ENCODE data around the gene RAB5B. TPM values are rescaled to one million over a fixed set of nuclear protein-coding genes. Genes with fewer than 3 reads are reported as not detected.
"Not testable (repeated sequence)": the region's sequence is repeated elsewhere in the genome, so short reads cannot be mapped to it uniquely, and the experiment has no call there.

Gene RAB5B
- total and polyA plus RNA-seq, 11 donors = 57.5 to 135 (median 112) TPM

- ATAC-seq = no peak
Measured at GRCh38 chr12:55982319-55982936, 8.6 kb downstream of the RAB5B start.

GRCh38 chr12:55983232-55983842, 9.5 kb downstream of the RAB5B start:
- DNase-seq (no peak), ATAC-seq (peak in 2 of 4 donors; percentile 41)
- WGBS, 4 donors = 61 to 74% (median 68%) methylated on average over 4 of the region's 4 CpGs
- intact Hi-C loops (cut with DNase I) = no loop called here
- peaks cover 0 to 18% (median 0%) of the 10 kb centered on the region in 12 donors for H3K4me1 ChIP-seq
- H3K9me3 ChIP-seq = no peaks in the 10 kb centered on the region
- no peak overlapping the region for H3K4me3 ChIP-seq
- no peak for TF ChIP-seq POLR2A (IDR thresholded peaks at IDR 0.05)
- TF ChIP-seq, protein P1, sequence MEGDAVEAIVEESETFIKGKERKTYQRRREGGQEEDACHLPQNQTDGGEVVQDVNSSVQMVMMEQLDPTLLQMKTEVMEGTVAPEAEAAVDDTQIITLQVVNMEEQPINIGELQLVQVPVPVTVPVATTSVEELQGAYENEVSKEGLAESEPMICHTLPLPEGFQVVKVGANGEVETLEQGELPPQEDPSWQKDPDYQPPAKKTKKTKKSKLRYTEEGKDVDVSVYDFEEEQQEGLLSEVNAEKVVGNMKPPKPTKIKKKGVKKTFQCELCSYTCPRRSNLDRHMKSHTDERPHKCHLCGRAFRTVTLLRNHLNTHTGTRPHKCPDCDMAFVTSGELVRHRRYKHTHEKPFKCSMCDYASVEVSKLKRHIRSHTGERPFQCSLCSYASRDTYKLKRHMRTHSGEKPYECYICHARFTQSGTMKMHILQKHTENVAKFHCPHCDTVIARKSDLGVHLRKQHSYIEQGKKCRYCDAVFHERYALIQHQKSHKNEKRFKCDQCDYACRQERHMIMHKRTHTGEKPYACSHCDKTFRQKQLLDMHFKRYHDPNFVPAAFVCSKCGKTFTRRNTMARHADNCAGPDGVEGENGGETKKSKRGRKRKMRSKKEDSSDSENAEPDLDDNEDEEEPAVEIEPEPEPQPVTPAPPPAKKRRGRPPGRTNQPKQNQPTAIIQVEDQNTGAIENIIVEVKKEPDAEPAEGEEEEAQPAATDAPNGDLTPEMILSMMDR (IDR thresholded peaks at IDR 0.05) = no peak
- peaks cover 4 to 90% (median 73%) of the 10 kb centered on the region in 9 donors for H3K36me3 ChIP-seq
- H3K27me3 ChIP-seq = no peaks in the 10 kb centered on the region
- no peak overlapping the region for H3K27ac ChIP-seq

More at GRCh38 chr12:55982319-55982936, 8.6 kb downstream of the RAB5B start:
- H3K4me3 ChIP-seq = no peak overlapping the region
- H3K27me3 ChIP-seq = no peaks in the 10 kb centered on the region
- H3K27ac ChIP-seq = no peak overlapping the region
- intact Hi-C loops (cut with DNase I) = no loop called here
- peaks cover 0 to 27% (median 4%) of the 10 kb centered on the region in 12 donors for H3K4me1 ChIP-seq
- 60 to 74% (median 64%) methylated on average over 3 of the region's 3 CpGs for WGBS, 4 donors
- no peaks in the 10 kb centered on the region for H3K9me3 ChIP-seq
- TF ChIP-seq, protein P1 (IDR thresholded peaks at IDR 0.05) = no peak
- TF ChIP-seq POLR2A (IDR thresholded peaks at IDR 0.05) = no peak
- no peak for DNase-seq
- H3K36me3 ChIP-seq = peaks cover 0 to 82% (median 64%) of the 10 kb centered on the region in 9 donors

GRCh38 chr12:55984861-55985260, 11.0 kb downstream of the RAB5B start:
- no peaks in the 10 kb centered on the region for H3K27me3 ChIP-seq
- no peaks in the 10 kb centered on the region for H3K9me3 ChIP-seq
- peaks cover 0 to 17% (median 0%) of the 10 kb centered on the region in 12 donors for H3K4me1 ChIP-seq
- H3K36me3 ChIP-seq = peaks cover 4 to 93% (median 85%) of the 10 kb centered on the region in 9 donors
- no peak overlapping the region for H3K4me3 ChIP-seq
- intact Hi-C loops (cut with DNase I) = no loop called here
- DNase-seq = no peak
- WGBS, 4 donors = 57 to 64% (median 60%) methylated on average over 2 of the region's 2 CpGs
- no peak overlapping the region for H3K27ac ChIP-seq
- TF ChIP-seq, protein P1 (IDR thresholded peaks at IDR 0.05) = no peak
- no peak for TF ChIP-seq POLR2A (IDR thresholded peaks at IDR 0.05)
- ATAC-seq = no peak

- no peaks in the 10 kb centered on the region for H3K9me3 ChIP-seq
- ATAC-seq (no peak), DNase-seq (no peak)
- TF ChIP-seq, protein P1 (IDR thresholded peaks at IDR 0.05) = no peak
- TF ChIP-seq POLR2A (IDR thresholded peaks at IDR 0.05) = no peak
- 87 to 91% (median 90%) methylated on average over 4 of the region's 4 CpGs for WGBS, 4 donors
- H3K27ac ChIP-seq = no peak overlapping the region
- intact Hi-C loops (cut with DNase I) = no loop called here
- peaks cover 4 to 95% (median 85%) of the 10 kb centered on the region in 9 donors for H3K36me3 ChIP-seq
- H3K4me3 ChIP-seq = no peak overlapping the region
- H3K27me3 ChIP-seq = no peaks in the 10 kb centered on the region
- H3K4me1 ChIP-seq = peaks cover 0 to 17% (median 0%) of the 10 kb centered on the region in 12 donors
Measured at GRCh38 chr12:55985341-55985740, 11.5 kb downstream of the RAB5B start.

DNA sequence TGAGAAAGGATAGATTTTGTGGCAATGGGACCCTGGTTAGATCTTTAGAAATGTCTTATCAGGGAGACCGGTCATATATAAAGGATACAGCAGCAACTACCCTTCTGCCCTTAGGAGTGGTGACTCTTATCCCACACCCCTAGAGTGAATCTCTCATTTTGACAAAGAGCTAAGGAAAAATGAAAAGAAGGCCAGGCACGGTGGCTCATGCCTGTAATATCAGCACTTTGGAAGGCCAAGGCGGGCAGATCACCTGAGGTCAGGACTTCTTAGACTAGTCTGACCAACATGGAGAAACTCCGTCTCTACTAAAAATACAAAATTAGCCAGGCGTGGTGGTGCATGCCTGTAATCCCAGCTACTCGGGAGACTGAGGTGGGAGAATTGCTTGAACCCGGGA, 12.1 kb downstream of the RAB5B start:
- H3K9me3 ChIP-seq; H3K27me3 ChIP-seq; H3K27ac ChIP-seq; DNase-seq; intact Hi-C loops (cut with DNase I); ATAC-seq; H3K4me3 ChIP-seq: not testable (repeated sequence)
- Histone ChIP-seq H3K4me1 (peaks cover 0 to 17% (median 0%) of the 10 kb centered on the region in 12 donors), H3K36me3 (peaks cover 4 to 95% (median 87%) of the 10 kb centered on the region in 9 donors)
- 93 to 96% (median 94%) methylated on average over 7 of the region's 7 CpGs for WGBS, 4 donors
